CD4-positive, alpha-beta T cell (primary cell): Measurements from ENCODE around the gene ANTXR1. TPM values are rescaled to one million over a fixed set of nuclear protein-coding genes. Genes with fewer than 3 reads are reported as not detected.

ENCODE experiments used
- ATAC-seq: fragments of 200-7000 bp; cut with Tn5 transposase; one replicate; pipeline ENCODE4 v1.10.0; 2022; ENCODE audit warnings: mild to moderate bottlenecking; ENCODE audit not compliant: poor library complexity
- CTCF ChIA-PET: fragments of 350-600 bp; sonication (Branson Sonifier 250); formaldehyde crosslinking; loops from one replicate; lab custom pipeline; 2021; ENCODE audit warnings: antibody characterized with exemption, inconsistent platforms; lab: Charles Lee
- POLR2A ChIA-PET: fragments of 350-600 bp; sonication (Branson Sonifier 250); formaldehyde crosslinking; loops from one replicate; lab custom pipeline; 2021; ENCODE audit warnings: antibody characterized with exemption, inconsistent platforms; lab: Charles Lee
- DNase-seq, 14 experiments: peaks; one replicate each; pipeline ENCODE4 v3.0.0-alpha.2; 2013 to 2020; ENCODE audit warnings: mixed read lengths in 2 of 14
- H3K27ac ChIP-seq, 2 donors: one replicate each; pipeline versions ENCODE4 v1.5.1 to v1.7.0; 2013; ENCODE audit warnings: low read length in 2 of 2, low read depth in 1 of 2, mild to moderate bottlenecking in 1 of 2
- H3K27me3 ChIP-seq, 2 experiments: 1 replicate in 1 of 2; 2 replicates in 1 of 2; pipeline versions ENCODE4 v1.6.1 to v1.7.0; 2013; ENCODE audit warnings: low read length in 2 of 2, control low read depth in 1 of 2, mild to moderate bottlenecking in 1 of 2, moderate library complexity in 1 of 2; ENCODE audit not compliant: insufficient read depth in 2 of 2, control insufficient read depth in 1 of 2
- H3K36me3 ChIP-seq: one replicate; pipeline ENCODE4 v1.6.1; 2013; ENCODE audit warnings: low read length, control low read depth; ENCODE audit not compliant: insufficient read depth
- H3K4me1 ChIP-seq: one replicate; pipeline ENCODE4 v1.6.1; 2013; ENCODE audit warnings: low read length, control low read depth; ENCODE audit not compliant: insufficient read depth
- H3K4me3 ChIP-seq: one replicate; pipeline ENCODE4 v1.5.1; 2013; ENCODE audit warnings: mild to moderate bottlenecking, low read length, moderate library complexity
- H3K9me3 ChIP-seq, 2 experiments: 1 replicate in 1 of 2; 2 replicates in 1 of 2; pipeline versions ENCODE4 v1.6.1 to v1.7.0; 2013; ENCODE audit warnings: low read length in 2 of 2, mild to moderate bottlenecking in 2 of 2, control low read depth in 1 of 2, moderate library complexity in 1 of 2; ENCODE audit not compliant: control insufficient read depth in 1 of 2, insufficient read depth in 1 of 2
- H3K27ac Mint-ChIP-seq: one replicate; pipeline ENCODE4 v1.8.0; 2020; ENCODE audit warnings: mixed read lengths
- H3K27me3 Mint-ChIP-seq: one replicate; pipeline ENCODE4 v1.8.0; 2021; ENCODE audit warnings: mixed read lengths
- H3K36me3 Mint-ChIP-seq: one replicate; pipeline ENCODE4 v1.8.0; 2021; ENCODE audit warnings: low read depth, mixed read lengths
- H3K4me1 Mint-ChIP-seq: one replicate; pipeline ENCODE4 v1.8.0; 2021; ENCODE audit warnings: low read depth, mixed read lengths
- H3K4me3 Mint-ChIP-seq: one replicate; pipeline ENCODE4 v1.8.0; 2020; ENCODE audit warnings: mild to moderate bottlenecking, mixed read lengths
- H3K9me3 Mint-ChIP-seq: one replicate; pipeline ENCODE4 v1.8.0; 2020; ENCODE audit warnings: mixed read lengths
- CTCF ChIP-seq: fragments of 200-600 bp; IDR thresholded peaks from one replicate; pipeline ENCODE4 v1.8.0; 2022; ENCODE audit warnings: antibody characterized with exemption, mild to moderate bottlenecking
- intact Hi-C, 2 experiments: fragments of 100-400 bp; cut with DNase I in 1 of 2; cut with micrococcal nuclease in 1 of 2; formaldehyde crosslinking; loops; one replicate each; pipeline versions ENCODE4 v1.15.1 to v1.9.0; 2023 to 2025; cut with DNase I, micrococcal nuclease
- total RNA-seq, 174 experiments: library from RNA in 2 of 174; stranded (reverse) in 2 of 174; gene quantifications; one replicate each; pipeline ENCODE4 v1.2.3 and lab custom pipeline; 2021 to 2026

Gene ANTXR1
- total RNA-seq, 2 experiments from 2014 or later = not detected

GRCh38 chr2:68977453-68977852 is 35.5 kb upstream of the ANTXR1 start:
- Histone ChIP-seq H3K4me3 (no peak overlapping the region), H3K9me3 (no peaks in the 10 kb centered on the region), H3K27me3 (peaks cover 14 to 29% of the 10 kb centered on the region in 2 experiments), H3K27ac (no peak overlapping the region), H3K36me3 (no peaks in the 10 kb centered on the region), H3K4me1 (no peaks in the 10 kb centered on the region)
- peaks cover 45% of the 10 kb centered on the region for H3K27me3 Mint-ChIP-seq
- intact Hi-C loops = no loop called here
- ATAC-seq (no peak), DNase-seq (no peak)
- H3K36me3 Mint-ChIP-seq = no peaks in the 10 kb centered on the region
- H3K4me3 Mint-ChIP-seq = no peak overlapping the region
- H3K27ac Mint-ChIP-seq = no peak overlapping the region
- H3K4me1 Mint-ChIP-seq = no peaks in the 10 kb centered on the region
- CTCF ChIA-PET = no interaction called here
- no peaks in the 10 kb centered on the region for H3K9me3 Mint-ChIP-seq
- no peak for TF ChIP-seq CTCF
- POLR2A ChIA-PET = no interaction called here

- intact Hi-C loops = no loop called here
- H3K36me3 Mint-ChIP-seq = no peaks in the 10 kb centered on the region
- Histone ChIP-seq H3K27me3 (peaks cover 14 to 29% of the 10 kb centered on the region in 2 experiments), H3K4me3 (no peak overlapping the region), H3K27ac (no peak overlapping the region), H3K9me3 (no peaks in the 10 kb centered on the region), H3K36me3 (no peaks in the 10 kb centered on the region), H3K4me1 (no peaks in the 10 kb centered on the region)
- no peak for ATAC-seq
- H3K27me3 Mint-ChIP-seq = peaks cover 45% of the 10 kb centered on the region
- no peak for DNase-seq
- POLR2A ChIA-PET = no interaction called here
- no peak overlapping the region for H3K4me3 Mint-ChIP-seq
- H3K27ac Mint-ChIP-seq = no peak overlapping the region
- TF ChIP-seq CTCF = no peak
- H3K4me1 Mint-ChIP-seq = no peaks in the 10 kb centered on the region
- no peaks in the 10 kb centered on the region for H3K9me3 Mint-ChIP-seq
- CTCF ChIA-PET = no interaction called here
These were observed 34.9 kb upstream of the ANTXR1 start for GRCh38 chr2:68978098-68978497.

GRCh38 chr2:68980956-68981355 is 32.0 kb upstream of the ANTXR1 start:
- H3K27ac ChIP-seq = no peak overlapping the region
- no peaks in the 10 kb centered on the region for H3K36me3 ChIP-seq
- Mint-ChIP-seq H3K27me3 (peaks cover 36% of the 10 kb centered on the region), H3K4me1 (no peaks in the 10 kb centered on the region), H3K36me3 (no peaks in the 10 kb centered on the region), H3K9me3 (no peaks in the 10 kb centered on the region), H3K27ac (no peak overlapping the region), H3K4me3 (no peak overlapping the region)
- POLR2A ChIA-PET = no interaction called here
- TF ChIP-seq CTCF = no peak
- no peak overlapping the region for H3K4me3 ChIP-seq
- peaks cover 14 to 17% of the 10 kb centered on the region in 2 experiments for H3K27me3 ChIP-seq
- H3K9me3 ChIP-seq = no peaks in the 10 kb centered on the region
- no peaks in the 10 kb centered on the region for H3K4me1 ChIP-seq
- DNase-seq = no peak
- CTCF ChIA-PET = no interaction called here
- intact Hi-C loops = no loop called here
- ATAC-seq = no peak
